Loucy (cell line): ENCODE data around the gene SCYL3.

Experiments used
- H2AFZ ChIP-seq: fragments of 200-600 bp; sonication (generic); 2 replicates; pipeline ENCODE4 v1.6.0; 2016; ENCODE audit warnings: antibody characterized with exemption, mild to moderate bottlenecking, low read length, moderate library complexity
- H3F3A ChIP-seq: fragments of 200-600 bp; 2 replicates; pipeline ENCODE4 v1.6.0; 2016; ENCODE audit warnings: antibody characterized with exemption, low read depth, mild to moderate bottlenecking
- H3K27me3 ChIP-seq: fragments of 200-600 bp; sonication (generic); 2 replicates; pipeline ENCODE4 v1.6.1; 2014; ENCODE audit warnings: low read length, mild to moderate bottlenecking; ENCODE audit not compliant: insufficient read depth, poor library complexity, severe bottlenecking
- H3K36me3 ChIP-seq: fragments of 200-600 bp; sonication (generic); 2 replicates; pipeline ENCODE4 v1.6.1; 2016; ENCODE audit warnings: low read length; ENCODE audit not compliant: insufficient read depth
- H3K4me1 ChIP-seq: fragments of 200-600 bp; sonication (generic); 2 replicates; pipeline ENCODE4 v1.5.1; 2014; ENCODE audit warnings: low read length, mild to moderate bottlenecking; ENCODE audit not compliant: insufficient read depth, poor library complexity, severe bottlenecking
- H3K4me2 ChIP-seq: fragments of 200-600 bp; sonication (generic); 2 replicates; pipeline ENCODE4 v1.6.0; 2014; ENCODE audit warnings: antibody characterized with exemption, low read length, low read depth, mild to moderate bottlenecking; ENCODE audit not compliant: poor library complexity, severe bottlenecking
- H3K4me3 ChIP-seq: fragments of 200-600 bp; sonication (generic); 2 replicates; pipeline ENCODE4 v1.5.1; 2014; ENCODE audit warnings: low read length, mild to moderate bottlenecking, mixed read lengths; ENCODE audit not compliant: poor library complexity, severe bottlenecking
- H3K79me2 ChIP-seq: fragments of 200-600 bp; sonication (generic); 2 replicates; pipeline ENCODE4 v1.6.1; 2014; ENCODE audit warnings: low read length; ENCODE audit not compliant: insufficient read depth
- H3K9ac ChIP-seq: fragments of 200-600 bp; sonication (generic); 2 replicates; pipeline ENCODE4 v1.6.0; 2014; ENCODE audit warnings: mild to moderate bottlenecking, low read depth, low read length, moderate library complexity; ENCODE audit not compliant: poor library complexity, severe bottlenecking
- H3K9me2 ChIP-seq: fragments of 200-600 bp; sonication (generic); replicated peaks from 2 replicates; pipeline ENCODE4 v1.6.1; 2016; ENCODE audit warnings: low read depth, low read length, mixed read lengths
- H3K9me3 ChIP-seq: fragments of 200-600 bp; sonication (generic); 2 replicates; pipeline ENCODE4 v1.6.1; 2014; ENCODE audit warnings: mild to moderate bottlenecking, antibody characterized with exemption, low read length, low read depth; ENCODE audit not compliant: insufficient read depth
- H4K20me1 ChIP-seq: fragments of 200-600 bp; sonication (generic); 2 replicates; pipeline ENCODE4 v1.6.0; 2014; ENCODE audit warnings: antibody characterized with exemption, low read length, mild to moderate bottlenecking; ENCODE audit not compliant: insufficient read depth, poor library complexity, severe bottlenecking
- CTCF ChIP-seq: fragments of 200-600 bp; sonication (generic); conservative IDR thresholded peaks from 2 replicates; pipeline ENCODE4 v1.5.1; 2014; ENCODE audit warnings: mild to moderate bottlenecking, antibody characterized with exemption, low read length
- EZH2phosphoT487 ChIP-seq: fragments of 200-600 bp; IDR thresholded peaks from 2 replicates; pipeline ENCODE4 v1.6.1; 2018; ENCODE audit warnings: antibody characterized with exemption, mild to moderate bottlenecking, moderate library complexity, borderline replicate concordance

Gene SCYL3

GRCh38 chr1:169869426-169869825, 24.3 kb downstream of the SCYL3 start:
- no peaks in the 10 kb centered on the region for H3K27me3 ChIP-seq
- no peaks in the 10 kb centered on the region for H3F3A ChIP-seq
- H2AFZ ChIP-seq: no peak overlapping the region
- H3K4me2 ChIP-seq: no peak overlapping the region
- H3K9ac ChIP-seq: no peak overlapping the region
- no peaks in the 10 kb centered on the region; the same call in 1 of the 2 replicates for H3K79me2 ChIP-seq
- TF ChIP-seq CTCF (no peak), EZH2phosphoT487 (no peak)
- no peaks in the 10 kb centered on the region for H3K9me2 ChIP-seq
- no peaks in the 10 kb centered on the region for H4K20me1 ChIP-seq
- peaks cover 14% of the 10 kb centered on the region for H3K4me1 ChIP-seq
- no peak overlapping the region for H3K4me3 ChIP-seq
- peaks cover 98% of the 10 kb centered on the region for H3K36me3 ChIP-seq
- peaks cover 18% of the 10 kb centered on the region; the same call in 1 of the 2 replicates for H3K9me3 ChIP-seq

- H3K27me3 ChIP-seq: no peaks in the 10 kb centered on the region
- no peak overlapping the region for H3K4me3 ChIP-seq
- H3K9me3 ChIP-seq: peaks cover 18% of the 10 kb centered on the region; the same call in 1 of the 2 replicates
- no peak overlapping the region for H3K9ac ChIP-seq
- no peak overlapping the region for H3K4me2 ChIP-seq
- no peaks in the 10 kb centered on the region for H3K9me2 ChIP-seq
- H3K79me2 ChIP-seq: no peaks in the 10 kb centered on the region
- no peak overlapping the region for H2AFZ ChIP-seq
- no peaks in the 10 kb centered on the region for H4K20me1 ChIP-seq
- H3K4me1 ChIP-seq: peaks cover 9% of the 10 kb centered on the region
- H3F3A ChIP-seq: no peaks in the 10 kb centered on the region
- TF ChIP-seq CTCF (no peak), EZH2phosphoT487 (no peak)
- H3K36me3 ChIP-seq: peaks cover 98% of the 10 kb centered on the region
Measured at GRCh38 chr1:169868978-169869377, 24.7 kb downstream of the SCYL3 start.

GRCh38 chr1:169867012-169867675, 26.6 kb downstream of the SCYL3 start:
- TF ChIP-seq CTCF (no peak), EZH2phosphoT487 (no peak)
- no peaks in the 10 kb centered on the region for H3K79me2 ChIP-seq
- no peaks in the 10 kb centered on the region for H4K20me1 ChIP-seq
- H3K9ac ChIP-seq: no peak overlapping the region
- H3K4me2 ChIP-seq: no peak overlapping the region
- H3K4me3 ChIP-seq: no peak overlapping the region
- H3K27me3 ChIP-seq: no peaks in the 10 kb centered on the region
- peaks cover 5% of the 10 kb centered on the region; the same call in 1 of the 2 replicates for H3K9me3 ChIP-seq
- peaks cover 97% of the 10 kb centered on the region for H3K36me3 ChIP-seq
- H3K4me1 ChIP-seq: no peaks in the 10 kb centered on the region
- no peaks in the 10 kb centered on the region for H3K9me2 ChIP-seq
- H2AFZ ChIP-seq: no peak overlapping the region
- no peaks in the 10 kb centered on the region for H3F3A ChIP-seq
